Esophagus squamous epithelium (tissue), 4 donors: ENCODE results near the gene RNF220.

Experiments
- CTCF ChIP-seq, 6 experiments: fragments of 450-650 bp in 4 of 6; fragments of 200-600 bp in 2 of 6; sonication (generic) in 2 of 6; IDR thresholded peaks; one replicate each; pipeline ENCODE4 v1.5.1; 2016 to 2019; ENCODE audit warnings: antibody characterized with exemption in 6 of 6, mild to moderate bottlenecking in 4 of 6, moderate library complexity in 4 of 6
- POLR2A ChIP-seq, 4 donors: fragments of 450-650 bp; IDR thresholded peaks; one replicate each; pipeline ENCODE4 v1.6.1; 2017; ENCODE audit warnings: antibody characterized with exemption in 4 of 4, mild to moderate bottlenecking in 4 of 4, moderate library complexity in 3 of 4

GRCh38 chr1:44565833-44566232 lies 160.8 kb downstream of the RNF220 start:
- no peak for TF ChIP-seq POLR2A (IDR thresholded peaks at IDR 0.05)
- TF ChIP-seq CTCF (IDR thresholded peaks at IDR 0.05): no peak
